ENCODE data around the gene RBM14.

DNA sequence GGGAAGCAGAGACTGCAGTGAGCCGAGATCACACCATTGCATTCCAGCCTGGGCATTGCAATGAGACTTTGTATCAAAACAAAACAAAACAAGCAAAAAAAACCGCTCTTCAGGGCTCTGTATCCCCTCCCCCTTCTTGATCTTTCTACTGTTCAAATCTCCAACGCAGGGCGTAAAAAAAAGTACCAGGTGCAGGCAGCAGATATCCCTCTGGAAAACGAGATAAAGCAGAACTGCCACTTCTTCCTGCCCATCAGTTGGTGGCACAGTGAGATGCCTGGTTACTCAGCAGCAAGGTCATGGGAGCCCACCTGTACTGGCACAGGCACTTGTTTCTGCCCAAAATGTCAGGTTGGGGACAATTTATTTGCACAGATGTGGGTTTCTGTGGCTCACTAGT lies 12.3 kb upstream of the RBM14 start:
- TF ChIP-seq CTCF (conservative IDR thresholded peaks at IDR 0.05 in 1 of 2, IDR thresholded peaks at IDR 0.05 in 1 of 2; ENCODE audit: extremely low read depth in 1 of 2, insufficient read depth in 1 of 2, low read depth in 1 of 2, low read length in 2 of 2) (no peak), EZH2 (IDR thresholded peaks at IDR 0.05; ENCODE audit: borderline replicate concordance, low read length) (no peak)

Data from mammary epithelial cell (primary cell).